ENCODE results near the gene SEMA3G.

Gene SEMA3G

DNA sequence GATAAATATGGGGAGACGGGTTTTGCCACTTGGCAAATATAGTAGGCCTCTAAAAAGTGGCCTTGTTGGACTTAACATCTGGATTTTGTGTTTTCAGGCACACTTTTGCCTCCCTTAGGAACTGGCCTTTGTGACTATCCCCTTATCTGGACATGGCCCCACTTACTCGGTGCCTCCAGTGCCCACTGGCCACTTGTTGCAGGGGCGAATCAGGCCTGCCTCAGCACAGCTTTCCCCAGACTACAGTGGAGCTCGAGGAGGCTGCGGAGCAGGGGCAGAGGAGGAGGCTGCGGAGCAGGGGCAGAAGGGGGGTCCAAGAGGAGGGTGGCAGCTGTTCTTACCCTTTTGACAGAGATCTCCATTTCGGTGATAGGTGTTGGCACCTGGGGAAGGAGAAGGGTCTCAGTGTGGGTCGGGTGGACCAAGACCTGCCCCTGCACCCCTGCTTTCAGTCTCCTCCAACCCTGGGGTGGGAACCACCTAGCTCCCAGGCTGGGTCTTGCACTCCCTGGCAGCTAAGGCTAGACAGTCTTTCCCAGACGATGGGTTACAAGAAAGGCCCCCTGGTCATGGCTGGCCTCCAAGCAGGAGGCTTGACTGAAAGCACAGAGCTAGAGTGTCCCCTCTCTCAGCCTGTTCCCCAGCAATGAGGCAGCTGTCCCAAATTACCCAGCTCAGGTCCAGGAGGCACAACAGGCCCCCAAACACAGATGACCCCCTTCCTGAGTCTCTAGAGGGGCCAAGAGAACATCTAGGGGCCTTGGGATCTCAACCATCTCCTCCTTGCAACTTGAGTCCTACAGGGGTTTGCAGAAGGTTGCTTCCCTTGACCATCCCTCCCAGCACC is 6.1 kb downstream of the SEMA3G start:
- DNase-seq: no peak

DNA sequence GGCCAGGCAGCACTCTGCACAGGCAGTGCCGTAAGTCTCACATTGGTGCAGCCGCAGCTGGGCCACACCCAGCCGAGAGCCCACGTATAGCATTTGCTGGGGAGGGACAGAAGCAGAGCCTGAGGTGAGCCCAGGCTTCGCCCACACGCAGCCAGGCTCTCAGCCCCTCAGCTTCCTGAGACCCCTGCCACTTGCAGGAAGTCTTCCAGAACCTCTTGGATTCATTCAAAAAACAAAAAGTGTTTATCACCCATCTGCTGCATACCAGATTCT is 6.9 kb downstream of the SEMA3G start:
- DNase-seq: no peak

DNA sequence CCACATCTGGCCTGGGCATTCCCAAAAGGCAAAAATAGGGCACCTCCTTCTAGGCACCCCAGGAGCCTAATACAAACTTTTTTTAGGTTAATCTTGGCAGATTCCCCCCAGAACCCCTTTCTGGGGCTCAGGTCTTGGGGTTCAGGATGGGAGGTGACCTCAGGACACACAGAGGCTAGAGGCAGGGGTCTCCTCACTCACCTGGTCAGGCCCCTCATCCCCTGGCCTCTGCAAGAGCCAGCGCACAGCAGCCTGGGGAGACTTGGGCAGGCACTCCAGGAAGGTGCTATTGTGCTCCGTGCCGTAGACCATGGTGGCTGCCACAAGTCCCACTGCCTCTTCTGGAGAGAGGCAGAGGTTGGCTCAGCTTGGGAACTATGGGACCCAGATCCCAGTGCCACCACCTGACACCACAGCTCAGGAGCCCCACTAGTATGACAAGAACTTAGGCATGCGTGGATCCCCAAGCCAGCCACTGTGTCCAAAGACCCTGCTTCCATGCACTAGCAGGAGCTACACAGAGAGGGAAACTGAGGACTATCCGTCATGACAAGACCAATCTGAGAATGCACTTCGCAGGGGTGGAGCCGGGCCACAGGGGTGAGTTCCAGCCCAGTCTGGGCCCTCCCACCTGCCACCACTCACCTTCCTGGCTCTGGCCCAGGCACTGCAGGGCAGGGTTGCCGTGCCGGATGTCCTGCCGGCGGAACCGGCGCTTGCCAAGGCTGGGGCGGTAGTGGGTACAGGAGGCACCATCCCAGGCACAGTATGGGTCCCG is 7.4 kb downstream of the SEMA3G start:
- no peak for DNase-seq

DNA sequence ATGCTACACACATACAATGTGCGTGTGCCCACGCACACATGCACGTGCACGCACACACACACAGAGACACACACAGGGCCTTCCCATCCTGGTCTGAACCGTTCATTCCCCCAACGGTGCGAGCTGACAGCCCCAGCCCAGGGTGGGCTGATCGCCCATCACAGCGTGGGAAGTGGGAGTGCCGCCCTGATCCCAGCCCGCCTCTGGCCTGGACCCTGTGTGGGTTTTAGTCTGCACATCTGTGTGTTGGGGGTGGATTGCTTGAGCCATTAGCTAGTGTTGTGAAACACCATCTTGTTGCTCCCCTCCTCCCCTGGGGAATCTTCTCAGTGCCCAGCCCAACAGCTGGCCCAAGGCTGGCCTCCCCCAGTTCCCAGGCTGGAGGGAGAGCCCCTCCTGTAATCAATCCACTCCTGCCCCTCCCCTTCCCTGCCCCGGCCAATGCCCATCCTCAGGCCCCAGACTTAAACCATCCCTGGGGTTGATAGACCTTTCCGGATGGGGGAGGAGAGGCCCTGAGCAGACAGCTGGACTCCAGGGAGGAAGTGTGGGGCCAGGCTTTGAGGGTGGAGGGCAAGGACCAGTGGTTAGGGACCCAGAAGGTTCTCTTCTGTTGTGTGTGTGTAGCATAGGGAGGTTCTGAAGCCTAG is 8.3 kb downstream of the SEMA3G start:
- no peak for DNase-seq

DNA sequence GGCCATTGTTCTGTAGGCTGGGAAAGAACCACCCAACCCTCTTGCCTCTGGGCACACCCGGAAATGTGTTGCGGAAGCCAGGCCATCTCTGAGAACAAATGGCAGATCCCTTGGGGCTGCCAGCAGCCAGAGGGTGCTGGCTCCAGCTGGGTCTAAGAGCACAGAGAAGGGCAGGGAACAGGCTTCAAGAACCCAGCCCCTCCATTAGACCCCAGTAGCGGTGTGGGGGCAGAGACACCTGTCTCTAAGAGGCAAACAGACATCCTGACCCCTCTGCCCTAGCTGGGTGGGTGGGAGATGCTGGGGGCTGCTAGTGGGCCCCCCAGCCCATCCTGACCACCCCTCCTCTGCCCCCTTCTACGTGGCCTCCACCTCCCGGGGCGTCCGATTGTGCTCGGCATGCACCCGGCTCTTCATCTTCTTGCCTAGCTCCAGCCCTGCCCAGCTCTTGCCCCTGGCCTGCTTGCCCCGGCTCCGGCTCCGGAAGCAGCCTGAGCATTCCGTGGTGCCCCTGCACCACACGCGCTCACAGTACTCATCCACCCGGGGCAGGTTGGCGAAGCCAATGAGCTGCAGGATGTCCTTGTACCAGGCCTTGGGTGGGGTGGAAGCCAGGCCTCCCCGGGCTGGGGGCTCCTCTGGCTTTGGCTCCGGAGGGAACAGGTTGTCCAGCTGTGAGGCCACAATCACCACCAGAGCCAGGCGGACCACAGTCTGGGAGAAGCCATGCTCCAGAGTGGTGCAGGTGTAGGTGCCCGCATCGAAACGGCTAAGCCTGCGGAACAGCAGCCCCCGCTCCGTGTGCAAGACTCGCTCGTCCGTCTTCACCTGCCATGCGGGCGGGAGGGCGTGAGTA is 9.4 kb downstream of the SEMA3G start:
- no peak for DNase-seq

DNA sequence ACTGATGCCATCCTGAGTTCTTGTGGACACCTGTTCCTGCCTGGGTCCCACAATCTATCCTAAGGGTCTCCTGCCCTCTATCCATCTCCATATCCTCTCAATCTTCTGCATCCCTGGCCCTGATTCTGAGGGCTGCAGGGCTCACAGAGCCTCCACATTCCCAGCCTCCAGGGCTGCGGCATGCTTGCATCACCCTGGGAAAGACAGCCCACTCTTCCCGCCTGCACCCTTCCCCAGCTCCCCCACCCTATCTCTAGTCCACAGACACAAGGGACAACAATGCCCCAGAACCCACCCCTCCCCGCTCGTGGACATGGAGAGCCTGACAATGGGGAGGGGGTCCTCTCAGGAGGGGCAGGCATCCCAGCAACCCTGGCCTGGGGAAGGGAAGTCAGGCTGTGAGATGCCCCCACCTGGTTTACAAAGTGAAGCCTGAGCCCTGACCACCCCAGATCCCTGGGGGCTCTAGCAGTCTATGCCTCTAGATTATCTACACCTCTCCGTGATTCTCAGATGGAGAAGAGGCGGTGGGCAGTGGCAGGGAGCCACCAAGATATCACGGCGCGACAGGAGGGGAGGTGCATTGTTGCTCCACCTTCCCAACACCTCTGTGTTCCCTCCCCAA is 10.3 kb downstream of the SEMA3G start:
- DNase-seq: no peak

DNA sequence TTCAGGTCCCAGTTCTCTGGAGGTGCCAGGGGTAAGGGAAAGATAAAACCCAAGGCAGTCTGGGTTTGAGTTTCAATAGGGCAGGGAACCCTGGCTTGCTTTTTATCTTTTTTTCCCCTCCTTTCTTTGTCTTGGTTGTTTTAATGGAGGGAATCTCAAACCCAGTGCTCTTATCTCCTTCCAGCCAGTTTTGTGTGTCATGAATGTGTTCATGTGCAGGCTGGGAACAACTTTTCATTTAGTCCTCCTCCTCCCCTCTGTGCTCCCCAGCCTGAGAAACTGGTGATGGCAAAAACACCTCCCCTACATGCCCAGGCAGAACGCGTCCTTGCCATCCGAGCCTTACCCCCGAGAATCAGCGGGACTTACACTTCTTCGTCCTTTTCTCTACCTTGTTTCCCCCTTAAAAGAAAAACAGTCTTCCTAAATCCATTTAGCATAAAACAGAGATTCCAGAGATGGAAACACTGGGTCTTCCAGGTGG is 10.9 kb downstream of the SEMA3G start:
- DNase-seq: no peak

DNA sequence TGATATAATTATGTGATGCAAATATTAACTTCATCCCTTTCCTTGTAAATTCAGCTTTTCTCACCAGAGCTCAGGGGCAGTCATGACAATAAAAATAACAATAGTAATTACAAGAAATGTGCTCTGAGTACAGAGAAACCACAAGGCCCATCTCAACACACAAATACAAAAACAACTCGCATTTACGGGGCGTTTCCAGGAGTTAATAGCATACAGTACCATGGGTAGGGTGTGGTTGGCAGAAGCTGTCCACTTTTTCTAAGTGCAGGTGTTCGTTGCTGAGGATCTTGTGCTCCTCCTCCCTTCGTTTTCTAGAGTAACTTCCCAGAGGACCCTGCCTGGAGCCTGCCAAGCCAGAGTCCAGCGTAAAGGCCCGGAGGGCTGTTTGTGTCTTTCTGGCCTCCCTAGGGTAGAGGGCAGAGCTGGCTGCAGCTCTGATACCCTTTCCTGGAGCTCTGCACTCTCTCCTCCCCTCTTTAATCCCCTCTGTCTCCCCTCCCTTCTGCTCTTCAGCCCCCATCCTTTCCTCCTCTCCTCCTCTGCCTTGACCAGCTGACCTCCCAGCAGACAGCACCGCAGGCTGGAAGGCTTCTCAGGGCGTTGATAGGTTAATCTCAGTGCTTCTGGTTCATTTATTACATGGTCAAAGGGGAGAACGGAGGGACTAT is 11.4 kb downstream of the SEMA3G start:
- DNase-seq: no peak

DNA sequence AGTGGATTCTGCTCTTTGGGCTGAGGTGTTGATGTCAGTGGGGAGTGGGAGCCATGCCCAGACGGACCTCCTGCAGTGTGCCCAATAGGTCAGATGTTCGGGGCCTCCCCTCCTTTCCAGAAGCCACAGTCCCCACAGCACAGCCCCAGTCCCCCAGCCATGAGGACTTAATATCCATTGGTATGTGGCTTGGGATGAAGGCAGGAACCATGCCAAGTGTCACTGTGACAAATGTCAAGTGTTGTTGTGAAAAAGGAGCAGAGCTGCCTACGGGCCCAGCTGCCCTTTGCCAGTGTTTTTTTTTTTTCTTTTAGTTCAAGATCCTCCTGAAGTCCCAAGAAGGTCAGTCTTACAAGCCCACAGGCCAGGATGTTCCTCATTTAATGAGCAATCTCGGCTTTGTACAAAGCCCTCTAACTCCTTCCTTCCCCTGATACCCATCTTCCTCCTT is 12.2 kb downstream of the SEMA3G start:
- DNase-seq: no peak

DNA sequence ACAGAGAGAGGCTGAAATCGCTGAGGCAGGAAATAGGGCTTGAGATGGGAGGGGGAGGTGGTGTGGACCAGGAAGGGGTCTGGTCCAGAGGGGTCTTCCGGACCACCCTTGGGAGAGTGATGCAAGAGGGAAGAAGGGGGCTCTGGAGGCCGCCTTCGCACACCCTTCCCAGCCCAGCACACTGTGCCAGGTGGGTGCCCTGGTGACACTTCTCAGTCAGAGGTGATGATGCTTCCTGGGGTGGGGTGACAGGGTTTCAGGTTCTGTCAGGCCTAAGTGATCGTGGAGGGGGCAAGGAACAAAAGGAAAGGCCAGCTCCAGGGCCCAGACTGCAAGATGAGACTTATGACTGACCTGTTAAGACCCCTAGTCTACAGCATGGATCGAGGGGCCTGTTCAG is 12.7 kb downstream of the SEMA3G start:
- no peak for DNase-seq

DNA sequence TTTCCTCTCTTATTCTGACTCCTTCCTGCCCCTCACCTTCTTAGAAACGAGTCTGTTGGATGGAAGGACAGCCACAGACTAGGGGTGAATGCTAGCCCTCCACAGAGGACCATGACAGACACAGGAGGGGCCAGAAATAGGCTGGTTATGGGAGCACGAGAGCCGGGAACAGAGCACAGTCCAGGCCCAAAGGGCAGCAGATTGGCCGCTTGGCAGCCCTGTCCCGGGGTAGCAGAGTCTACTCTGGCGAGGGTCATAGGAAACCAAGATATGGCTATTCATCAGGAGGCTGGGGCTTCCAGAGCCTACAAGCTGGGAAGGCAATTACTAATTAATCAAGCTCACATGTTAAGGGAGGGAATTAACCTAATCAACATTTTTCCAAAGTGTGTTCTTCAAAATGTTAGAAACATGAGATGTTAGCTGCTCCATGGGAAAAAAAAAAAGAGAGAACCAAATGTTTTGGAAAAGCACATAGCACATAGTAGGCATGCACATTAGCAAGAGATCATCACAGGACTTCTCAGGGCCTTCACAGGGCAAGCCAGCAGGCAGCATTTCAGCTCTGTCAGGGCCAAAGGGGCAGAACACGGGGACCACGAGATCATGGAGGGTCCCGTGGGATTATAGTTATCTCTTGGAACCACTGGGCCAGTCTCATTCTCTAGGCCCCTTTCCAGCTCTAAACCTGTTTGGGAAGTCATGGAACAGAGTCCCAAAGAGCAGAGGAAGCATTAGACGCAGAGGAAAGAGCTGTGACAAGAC is 13.3 kb downstream of the SEMA3G start:
- no peak for DNase-seq

DNA sequence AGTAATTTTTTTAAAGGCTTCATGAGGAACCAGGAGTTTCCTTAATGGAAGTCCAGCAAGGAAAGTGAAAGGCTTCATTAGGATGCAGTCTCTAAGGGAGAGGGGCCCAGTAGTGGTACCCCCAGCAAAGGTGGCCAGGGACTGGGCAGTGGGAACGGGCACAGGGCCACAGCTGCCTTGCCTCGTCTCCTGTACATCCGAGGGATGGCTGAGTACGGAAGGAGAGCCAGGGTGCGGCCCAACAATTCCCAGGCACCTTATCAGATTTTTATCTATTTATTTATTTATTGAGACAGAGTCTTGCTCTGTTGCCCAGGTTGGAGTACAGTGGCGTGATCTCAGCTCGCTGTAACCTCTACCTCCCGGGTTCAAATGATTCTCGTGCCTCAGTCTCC is 14.5 kb downstream of the SEMA3G start:
- no peak for DNase-seq

DNA sequence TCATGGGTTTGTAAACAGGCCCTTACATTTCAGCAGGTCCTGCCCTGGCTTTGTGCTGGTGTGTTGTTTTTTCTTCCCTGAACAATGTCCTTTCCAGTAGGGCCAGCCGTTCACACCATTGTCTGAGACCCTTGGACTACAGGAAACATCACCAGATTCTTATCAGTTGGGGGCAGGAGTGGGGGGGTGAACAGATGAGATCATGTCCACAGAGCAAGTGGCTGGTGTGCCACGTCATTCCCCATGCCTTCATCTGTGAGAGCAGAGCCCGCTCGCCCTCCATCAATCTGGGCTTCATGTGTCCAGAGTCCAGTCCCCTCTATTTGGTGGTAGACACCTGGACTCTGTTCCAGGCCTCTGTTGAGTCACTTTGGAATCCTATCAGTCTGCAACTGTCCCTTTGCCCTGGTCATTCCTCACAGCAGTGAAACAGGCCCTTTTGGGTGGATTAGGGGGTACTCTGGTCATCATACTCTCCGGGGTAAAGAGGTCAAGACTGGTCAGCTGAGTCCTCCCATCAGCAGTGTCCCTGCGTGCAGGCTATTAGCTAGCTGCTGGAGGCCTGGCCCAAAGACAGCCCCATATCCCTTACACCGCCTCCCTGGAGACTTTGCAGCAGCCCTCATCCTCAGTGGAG is 15.0 kb downstream of the SEMA3G start:
- no peak for DNase-seq

DNA sequence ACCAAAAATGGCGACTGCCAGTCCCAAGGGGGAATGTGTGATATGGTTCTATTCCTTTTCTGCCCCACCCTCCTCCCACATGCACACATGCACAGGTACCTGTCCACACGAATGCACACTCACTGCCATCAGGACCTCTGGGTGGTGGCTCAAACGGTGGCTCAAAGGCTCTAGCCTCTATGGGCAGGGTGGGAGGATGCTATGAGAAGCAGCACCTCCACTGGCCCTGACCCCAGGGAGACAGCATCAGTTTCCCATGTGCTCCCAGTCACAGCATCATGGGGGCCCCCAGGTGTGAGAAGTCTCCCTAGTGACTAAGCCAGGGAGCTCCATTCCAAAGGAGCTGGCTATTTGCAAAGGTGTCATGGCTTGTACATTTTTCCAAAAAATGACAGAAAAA is 15.9 kb downstream of the SEMA3G start:
- no peak for DNase-seq

DNA sequence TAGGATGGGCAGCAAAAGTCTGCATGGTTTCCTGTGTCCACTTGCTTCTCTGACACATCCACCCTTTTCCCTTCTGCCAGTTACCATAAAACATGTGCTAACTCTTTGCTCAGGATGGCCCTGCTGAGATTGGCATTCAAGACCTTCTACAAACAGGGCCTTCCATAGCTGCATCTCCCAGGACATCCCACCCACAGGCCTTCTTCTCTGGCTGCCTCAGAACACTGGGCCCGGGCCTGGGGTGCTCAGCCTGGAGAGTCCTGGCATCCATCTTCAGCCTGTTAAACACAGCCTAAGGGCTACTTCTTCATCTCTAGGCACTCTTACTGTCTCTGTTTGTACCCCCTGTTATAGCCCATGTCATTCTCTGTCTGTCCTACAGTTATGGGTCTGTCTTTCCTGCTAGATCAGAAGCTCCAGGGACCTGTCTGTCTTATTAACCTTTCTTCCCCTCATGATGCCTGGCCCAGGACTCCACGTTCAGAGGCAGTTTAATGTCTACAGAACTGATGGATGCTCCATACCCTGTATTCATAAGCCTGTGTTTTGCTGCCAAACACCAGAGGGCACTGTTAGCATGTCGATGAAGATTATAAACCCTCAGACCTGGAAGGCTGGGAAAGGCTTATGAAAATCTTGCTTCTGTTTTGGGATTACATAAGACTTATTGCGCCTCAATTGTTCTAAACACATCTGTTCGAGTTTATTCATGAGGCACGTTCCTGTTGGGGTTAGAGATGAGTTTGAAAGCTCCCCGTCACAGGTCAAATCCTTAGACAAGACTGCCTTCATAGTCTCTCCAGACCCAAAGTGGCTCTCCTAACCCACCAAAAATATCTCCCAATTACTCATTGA is 16.5 kb downstream of the SEMA3G start:
- no peak for DNase-seq

DNA sequence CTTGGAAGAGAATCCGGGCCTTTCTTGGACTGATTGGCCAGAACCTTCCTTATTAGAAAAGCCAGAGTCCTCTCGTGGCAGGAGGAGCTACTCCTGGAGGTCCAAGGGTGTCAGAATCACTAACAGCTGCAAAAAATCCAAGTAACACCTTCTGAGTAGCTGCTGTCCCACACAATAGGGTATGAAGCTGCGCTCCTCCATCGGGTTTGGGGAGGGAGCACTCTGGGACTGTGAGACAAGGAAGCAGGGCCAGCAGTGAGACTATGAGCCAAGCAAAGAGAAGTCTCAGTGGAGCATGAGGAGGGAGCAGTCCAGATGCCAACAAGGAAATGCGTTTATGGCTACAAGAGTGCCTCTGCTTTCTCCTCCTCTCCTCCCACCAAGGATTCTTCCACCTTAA is 21.7 kb downstream of the SEMA3G start:
- no peak for DNase-seq

DNA sequence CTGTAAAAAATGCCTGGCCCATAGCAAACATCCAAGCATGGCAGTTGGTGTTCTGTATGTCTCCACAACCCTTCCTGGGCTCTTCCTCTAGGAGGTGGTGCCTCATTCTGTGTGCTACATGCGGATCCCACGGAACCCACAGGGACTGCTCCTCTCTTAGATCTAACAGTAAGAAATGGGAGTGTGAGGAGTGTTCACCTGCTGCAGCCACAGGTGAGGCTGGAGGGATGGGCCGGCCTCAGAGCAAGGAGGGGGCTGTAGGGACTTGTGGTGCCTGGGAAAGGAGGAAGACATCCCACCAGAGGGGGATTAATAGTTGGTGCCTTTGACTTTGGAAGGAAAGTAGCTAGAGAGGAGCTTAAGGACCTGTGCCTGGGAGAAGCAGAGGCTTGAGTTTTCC is 22.2 kb downstream of the SEMA3G start:
- no peak for DNase-seq

DNA sequence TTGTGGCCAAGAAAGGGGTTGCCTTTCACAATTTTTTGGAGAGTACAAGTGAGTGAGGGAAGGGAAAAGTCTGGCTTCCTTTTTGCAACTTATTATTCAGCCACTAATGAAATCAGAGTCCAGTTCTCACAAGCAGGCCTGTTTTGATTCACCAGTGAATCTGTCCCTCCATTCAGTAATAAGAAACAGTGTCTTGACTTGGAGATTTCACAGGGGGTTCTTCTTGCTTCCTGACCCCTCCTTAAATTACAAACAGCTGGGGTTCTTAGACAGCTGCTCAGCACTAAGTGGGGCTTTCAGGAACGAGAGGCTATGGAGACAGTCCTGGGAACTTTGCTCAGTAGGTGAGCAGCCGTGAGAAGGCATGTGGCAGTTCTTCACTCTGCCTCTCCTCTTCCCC is 24.5 kb downstream of the SEMA3G start:
- DNase-seq: no peak

DNA sequence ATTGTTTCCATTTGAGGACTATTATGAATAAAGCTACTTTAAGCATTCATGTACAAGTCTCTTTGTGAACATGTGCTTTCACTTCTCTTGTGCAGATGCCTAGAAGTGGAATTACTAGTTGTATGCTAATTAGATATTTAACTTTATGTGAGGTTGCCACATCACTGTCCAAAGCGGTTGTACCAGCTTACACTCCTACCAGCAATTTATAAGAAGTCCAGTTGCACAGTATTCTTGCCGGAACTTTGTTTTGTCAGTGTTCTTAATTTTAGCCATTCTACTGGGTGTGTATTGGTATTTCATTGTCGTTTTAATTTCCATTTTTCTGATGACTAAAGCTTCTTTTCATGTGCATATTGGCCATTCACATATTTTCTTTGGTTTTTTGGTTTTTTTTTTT is 29.1 kb downstream of the SEMA3G start:
- DNase-seq: no peak

DNA sequence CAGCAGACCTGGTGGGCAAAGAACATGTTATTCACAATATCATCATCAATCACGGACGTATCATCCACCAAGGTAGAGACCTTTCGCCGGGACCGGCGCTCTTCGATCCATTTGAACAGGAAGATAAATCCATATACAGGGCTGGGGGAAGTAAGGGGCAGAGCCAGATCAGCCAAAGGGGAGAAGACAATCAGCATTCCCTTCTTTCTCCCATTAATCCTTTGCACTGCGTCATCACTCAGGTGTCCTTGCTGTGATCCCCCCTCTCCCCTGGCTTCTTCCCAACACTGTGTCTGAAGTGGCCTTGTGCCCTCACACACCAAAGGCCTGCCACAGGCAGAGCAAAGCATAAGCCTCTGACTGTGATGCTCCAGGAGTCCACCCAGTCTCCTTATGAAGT is 36.4 kb downstream of the SEMA3G start:
- no peak for DNase-seq
